ENCODE results near the gene BRCA1. TPM values are rescaled to one million over a fixed set of nuclear protein-coding genes. Genes with fewer than 3 reads are reported as not detected.

BRCA1 gene
- total RNA-seq, 2 experiments from 2014 or later, result 53.5 to 61.4 TPM

Other genes with a start within 250 kb of the BRCA1 start
- not detected for gene G6PC1, start 224.6 kb downstream of the BRCA1 start, total RNA-seq
- 10 to 100 TPM; 39.9 to 43.2 TPM for gene AARSD1, start 160.9 kb downstream of the BRCA1 start, total RNA-seq
- gene PTGES3L, start 145.3 kb downstream of the BRCA1 start, total RNA-seq, result under 1 TPM; 0.28 to 0.39 TPM
- gene RUNDC1, start 144.8 kb downstream of the BRCA1 start, total RNA-seq, result 10 to 100 TPM; 16.5 to 17.8 TPM
- 1,000 to 10,000 TPM; 1,039 to 1,066 TPM for gene RPL27, start 126.9 kb downstream of the BRCA1 start, total RNA-seq
- 10 to 100 TPM; 92.7 to 99.2 TPM for gene IFI35, start 118.6 kb downstream of the BRCA1 start, total RNA-seq
- 10 to 100 TPM; 24.4 to 34.0 TPM for gene VAT1, start 103.0 kb downstream of the BRCA1 start, total RNA-seq
- under 1 TPM in 1 of 2 experiments, not detected in 1; 0.14 TPM for gene RND2, start 100.1 kb downstream of the BRCA1 start, total RNA-seq
- 10 to 100 TPM; 60.5 to 67.4 TPM for gene NBR1, start 45.9 kb upstream of the BRCA1 start, total RNA-seq
- 10 to 100 TPM; 20.3 TPM for gene TMEM106A, start 86.5 kb upstream of the BRCA1 start, total RNA-seq
- gene CCDC200, start 103.3 kb upstream of the BRCA1 start, total RNA-seq, result under 1 TPM in 1 of 2 experiments, not detected in 1; 0.45 TPM
- gene RNU2-1, start 108.6 kb upstream of the BRCA1 start, total RNA-seq, result 1,000 to 10,000 TPM; 7,127 to 8,381 TPM

Data from activated naive CD8-positive, alpha-beta T cell treated with anti-CD3 and anti-CD28 coated beads, Interleukin-2, amount 10 ng/mL, durations not matched to agents 7 days and 5 days (primary cell).